ENCODE data around the gene ANKRD40. TPM values are rescaled to one million over a fixed set of nuclear protein-coding genes. Genes with fewer than 3 reads are reported as not detected.

Gene ANKRD40
- total RNA-seq, 1 experiment from 2014 or later: 33.5 TPM

DNA sequence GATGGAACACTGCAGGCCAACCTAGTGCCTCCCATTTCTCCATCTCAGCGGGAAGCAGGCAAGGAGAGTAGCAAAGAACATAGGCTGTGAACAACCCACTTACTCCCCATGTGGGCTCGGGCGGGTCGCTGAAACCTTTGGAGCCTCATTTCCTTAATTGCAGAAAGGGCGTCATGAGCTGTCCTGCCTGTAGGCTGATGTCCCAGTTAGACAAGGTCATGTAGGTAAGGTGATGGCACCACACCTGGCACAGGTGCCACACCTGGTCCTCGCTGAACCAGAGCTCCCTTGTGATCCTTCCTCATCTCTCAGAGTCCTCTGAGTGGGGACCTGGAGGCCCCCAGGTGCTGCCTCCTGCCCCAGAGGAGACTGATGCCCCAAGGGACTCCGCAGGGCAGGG lies 50.1 kb downstream of the ANKRD40 start:
- intact Hi-C loops (cut with micrococcal nuclease; ENCODE audit: unreplicated experiment): no loop called here
- ChIA-PET POLR2A (ENCODE audit: unreplicated experiment) (no interaction called here), CTCF (interaction anchor here (0.6 kb wide), 1 partner anchor 22 kb away, joined by 4 read pairs; no protein-coding TSS in a partner anchor)
- no peaks in the 10 kb centered on the region for H4K20me1 ChIP-seq (ENCODE audit: insufficient read depth)
- H3K79me2 ChIP-seq (ENCODE audit: low read depth): peaks cover 37% of the 10 kb centered on the region; the same call in 1 of the 2 replicates
- peak overlapping the region; percentile 97 for H3K27ac ChIP-seq
- no TSS peak for BruUV-seq (replicated peaks)
- no peak overlapping the region for H2AFZ ChIP-seq
- no peak overlapping the region for H3K4me2 ChIP-seq
- H3K9me2 ChIP-seq (ENCODE audit: insufficient read depth): no peaks in the 10 kb centered on the region
- no peak for DNase-seq
- peaks cover 14% of the 10 kb centered on the region for H3K36me3 ChIP-seq (ENCODE audit: low read depth)
- H3K4me3 ChIP-seq: no peak overlapping the region
- H3K9me3 ChIP-seq (ENCODE audit: insufficient read depth, low read depth): no peaks in the 10 kb centered on the region
- no peak for TF ChIP-seq CTCF (conservative IDR thresholded peaks at IDR 0.05)
- TF ChIP-seq EZH2 (IDR thresholded peaks at IDR 0.05; ENCODE audit: low read depth): no peak
- peaks cover 70% of the 10 kb centered on the region for H3K4me1 ChIP-seq (replicated peaks; ENCODE audit: insufficient read depth)
- H3F3A ChIP-seq (ENCODE audit: insufficient read depth, low read depth): peaks cover 81% of the 10 kb centered on the region
- no peaks in the 10 kb centered on the region for H3K27me3 ChIP-seq (ENCODE audit: insufficient read depth, low read depth)

DNA sequence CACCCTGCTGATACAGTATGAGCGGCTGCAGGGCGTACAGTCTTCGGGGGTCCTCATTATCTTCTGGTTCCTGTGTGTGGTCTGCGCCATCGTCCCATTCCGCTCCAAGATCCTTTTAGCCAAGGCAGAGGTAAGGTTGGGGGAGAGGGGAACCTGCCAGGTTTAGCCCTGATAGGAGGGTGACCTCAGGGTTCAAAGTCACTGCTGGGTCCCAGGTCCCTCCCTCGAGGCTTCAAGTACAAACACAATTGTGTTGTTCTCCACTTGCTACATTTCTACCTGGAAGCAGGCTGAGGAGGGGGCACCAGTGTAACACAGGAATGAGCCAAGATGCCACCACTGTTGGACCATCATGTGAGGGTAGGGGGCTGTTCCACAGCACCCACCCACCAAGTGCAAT lies 50.7 kb downstream of the ANKRD40 start:
- BruUV-seq (replicated peaks): no TSS peak
- no peaks in the 10 kb centered on the region for H4K20me1 ChIP-seq (ENCODE audit: insufficient read depth)
- DNase-seq: no peak
- intact Hi-C loops (cut with micrococcal nuclease; ENCODE audit: unreplicated experiment): no loop called here
- H3K4me1 ChIP-seq (replicated peaks; ENCODE audit: insufficient read depth): peaks cover 64% of the 10 kb centered on the region
- no peaks in the 10 kb centered on the region for H3K9me2 ChIP-seq (ENCODE audit: insufficient read depth)
- H3K79me2 ChIP-seq (ENCODE audit: low read depth): peaks cover 37% of the 10 kb centered on the region; the same call in 1 of the 2 replicates
- CTCF ChIA-PET: no interaction called here
- POLR2A ChIA-PET (ENCODE audit: unreplicated experiment): no interaction called here
- no peak overlapping the region for H3K4me2 ChIP-seq
- H3F3A ChIP-seq (ENCODE audit: insufficient read depth, low read depth): peaks cover 81% of the 10 kb centered on the region
- no peaks in the 10 kb centered on the region for H3K27me3 ChIP-seq (ENCODE audit: insufficient read depth, low read depth)
- H3K4me3 ChIP-seq: no peak overlapping the region
- peak overlapping the region; percentile 97 for H3K27ac ChIP-seq
- H3K36me3 ChIP-seq (ENCODE audit: low read depth): peaks cover 20% of the 10 kb centered on the region
- TF ChIP-seq CTCF (conservative IDR thresholded peaks at IDR 0.05) (no peak), EZH2 (IDR thresholded peaks at IDR 0.05; ENCODE audit: low read depth) (no peak)
- H3K9me3 ChIP-seq (ENCODE audit: insufficient read depth, low read depth): no peaks in the 10 kb centered on the region
- no peak overlapping the region for H2AFZ ChIP-seq

DNA sequence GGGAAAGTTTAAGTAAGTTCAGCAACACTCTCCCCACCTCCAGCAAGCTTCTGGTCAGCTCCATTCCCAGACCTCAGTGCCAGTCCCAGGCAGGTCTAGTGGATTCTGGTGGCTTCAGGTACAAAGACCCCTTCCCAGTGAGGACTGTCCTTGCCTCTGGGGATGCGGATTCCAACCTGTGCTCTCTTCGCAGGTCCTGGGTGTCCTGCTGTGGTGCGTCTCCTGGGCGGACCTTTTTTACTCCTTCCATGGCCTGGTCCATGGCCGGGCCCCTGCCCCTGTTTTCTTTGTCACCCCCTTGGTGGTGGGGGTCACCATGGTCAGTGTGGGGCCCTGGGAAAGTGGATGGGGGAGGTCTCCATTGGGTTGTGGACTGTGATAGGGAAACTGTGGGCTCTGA lies 51.2 kb downstream of the ANKRD40 start:
- no peaks in the 10 kb centered on the region for H4K20me1 ChIP-seq (ENCODE audit: insufficient read depth)
- no peak overlapping the region for H2AFZ ChIP-seq
- intact Hi-C loops (cut with micrococcal nuclease; ENCODE audit: unreplicated experiment): no loop called here
- BruUV-seq (replicated peaks): no TSS peak
- H3K4me2 ChIP-seq: no peak overlapping the region
- CTCF ChIA-PET: no interaction called here
- H3K27ac ChIP-seq: peak overlapping the region; percentile 97; the same call in 1 of the 2 replicates
- H3F3A ChIP-seq (ENCODE audit: insufficient read depth, low read depth): peaks cover 81% of the 10 kb centered on the region
- peaks cover 60% of the 10 kb centered on the region for H3K4me1 ChIP-seq (replicated peaks; ENCODE audit: insufficient read depth)
- H3K9me2 ChIP-seq (ENCODE audit: insufficient read depth): no peaks in the 10 kb centered on the region
- H3K36me3 ChIP-seq (ENCODE audit: low read depth): peaks cover 26% of the 10 kb centered on the region
- no peak overlapping the region for H3K4me3 ChIP-seq
- H3K9me3 ChIP-seq (ENCODE audit: insufficient read depth, low read depth): no peaks in the 10 kb centered on the region
- no peaks in the 10 kb centered on the region for H3K27me3 ChIP-seq (ENCODE audit: insufficient read depth, low read depth)
- TF ChIP-seq EZH2 (IDR thresholded peaks at IDR 0.05; ENCODE audit: low read depth) (no peak), CTCF (conservative IDR thresholded peaks at IDR 0.05) (no peak)
- H3K79me2 ChIP-seq (ENCODE audit: low read depth): peaks cover 42% of the 10 kb centered on the region; the same call in 1 of the 2 replicates
- no peak for DNase-seq
- POLR2A ChIA-PET (ENCODE audit: unreplicated experiment): no interaction called here

Measured in PC-9 (cell line).